K562 (cell line): Measurements from ENCODE around the gene SCAMP1. TPM values are rescaled to one million over a fixed set of nuclear protein-coding genes. Genes with fewer than 3 reads are reported as not detected.

Experiments used
- ATAC-seq: fragments of 200-7000 bp; cut with Tn5 transposase; 3 replicates; pipeline ENCODE4 v1.9.1; 2020; ENCODE audit warnings: moderate library complexity
- BruUV-seq: library from RNA; stranded (reverse); fragments of 400-500 nt; replicated peaks from 2 replicates; lab custom pipeline; 2021; lab: Mats Ljungman, UMichigan
- CTCF ChIA-PET: fragments of 300-600 bp; formaldehyde crosslinking; extraction: SDS; loops from one replicate; lab custom pipeline; 2021; ENCODE audit warnings: low intra/inter-chr PET ratio; lab: Yijun Ruan, JAX
- POLR2A ChIA-PET: fragments of 300-600, 350-650 bp; sonication (Branson Sonifier 250); formaldehyde crosslinking; extraction: SDS; loops from one replicate; lab custom pipeline; 2021; ENCODE audit warnings: antibody characterized with exemption, inconsistent platforms; lab: Yijun Ruan, JAX
- DNase-seq, 4 experiments: peaks; one replicate each; pipeline versions ENCODE4 v3.0.0 to v3.0.0-alpha.2; 2011 to 2018; ENCODE audit warnings: low spot score in 3 of 4, mixed read lengths in 3 of 4; ENCODE audit errors: extremely low read depth in 1 of 4
- FAIRE-seq: peaks from 2 replicates; lab custom pipeline; 2011; peaks lifted over from hg19 to GRCh38; lab: Jason Lieb, UNC
- H2AFZ ChIP-seq: 2 replicates; pipeline ENCODE4 v1.6.0; 2011; ENCODE audit warnings: low read depth, low read length, control low read depth, inconsistent platforms
- H3K27ac ChIP-seq: fragments of 200-600 bp; 3 replicates; pipeline ENCODE4 v1.8.0; 2011; ENCODE audit warnings: low read depth, mild to moderate bottlenecking, control low read depth, inconsistent platforms, low read length, moderate library complexity, mixed read lengths; ENCODE audit errors: extremely low read depth
- H3K27me3 ChIP-seq, 2 experiments: fragments of 300-600 bp in 1 of 2; 2 replicates in 1 of 2; 3 replicates in 1 of 2; pipeline versions ENCODE4 v1.6.0 to v1.8.0; 2011; ENCODE audit warnings: inconsistent platforms in 2 of 2, low read length in 2 of 2, mild to moderate bottlenecking in 1 of 2, mixed read lengths in 1 of 2, moderate library complexity in 1 of 2; ENCODE audit not compliant: control insufficient read depth in 2 of 2, insufficient read depth in 2 of 2
- H3K36me3 ChIP-seq: fragments of 300-600 bp; 3 replicates; pipeline ENCODE4 v1.8.0; 2011; ENCODE audit warnings: mild to moderate bottlenecking, low read length, inconsistent platforms; ENCODE audit not compliant: control insufficient read depth, insufficient read depth
- H3K4me1 ChIP-seq, 2 experiments: fragments of 200-600 bp in 1 of 2; replicated peaks in 1 of 2; 2 replicates in 1 of 2; 3 replicates in 1 of 2; pipeline versions ENCODE4 v1.5.1 to v1.8.0; 2011; ENCODE audit warnings: inconsistent platforms in 2 of 2, low read length in 2 of 2, mild to moderate bottlenecking in 1 of 2, mixed read lengths in 1 of 2, moderate library complexity in 1 of 2; ENCODE audit not compliant: control insufficient read depth in 2 of 2, insufficient read depth in 2 of 2
- H3K4me2 ChIP-seq: 2 replicates; pipeline ENCODE4 v1.6.1; 2011; ENCODE audit warnings: low read length, control low read depth, inconsistent platforms, mixed read lengths; ENCODE audit not compliant: insufficient read depth
- H3K4me3 ChIP-seq: fragments of 200-600 bp; sonication (generic), shearing (Covaris generic); 2 replicates; pipeline ENCODE4 v1.5.1; 2016; ENCODE audit warnings: control low read depth, inconsistent platforms
- H3K79me2 ChIP-seq: fragments of 200-600 bp; 3 replicates; pipeline ENCODE4 v1.8.0; 2011; ENCODE audit warnings: low read length, inconsistent platforms; ENCODE audit not compliant: control insufficient read depth, insufficient read depth
- H3K9ac ChIP-seq, 2 experiments: 2 replicates each; pipeline versions ENCODE4 v1.6.0 to v1.6.1; 2011; ENCODE audit warnings: low read depth in 2 of 2, low read length in 2 of 2, control low read depth in 1 of 2, inconsistent platforms in 1 of 2, mild to moderate bottlenecking in 1 of 2, mixed read lengths in 1 of 2; ENCODE audit not compliant: insufficient read depth in 1 of 2
- H3K9me1 ChIP-seq: one replicate; pipeline ENCODE4 v1.6.0; 2011; ENCODE audit warnings: inconsistent platforms, mild to moderate bottlenecking, low read length, moderate library complexity; ENCODE audit not compliant: control insufficient read depth, insufficient read depth
- H3K9me3 ChIP-seq: replicated peaks from 2 replicates; pipeline ENCODE4 v1.5.1; 2011; ENCODE audit warnings: low read depth, low read length, inconsistent platforms; ENCODE audit not compliant: control insufficient read depth, insufficient read depth
- H4K20me1 ChIP-seq: replicated peaks from 2 replicates; pipeline ENCODE4 v1.6.1; 2011; ENCODE audit warnings: low read length, inconsistent platforms, mixed read lengths; ENCODE audit not compliant: control insufficient read depth, insufficient read depth
- CBFA2T2 ChIP-seq: fragments of 450-650 bp; conservative IDR thresholded peaks from 2 replicates; pipeline ENCODE4 v1.6.1; 2017; ENCODE audit warnings: mild to moderate bottlenecking
- COPS2 ChIP-seq: fragments of 450-650 bp; conservative IDR thresholded peaks from 2 replicates; pipeline ENCODE4 v1.6.1; 2016; ENCODE audit warnings: mild to moderate bottlenecking, moderate library complexity
- STAT5A ChIP-seq: IDR thresholded peaks from 2 replicates; pipeline ENCODE4 v1.6.1; 2012; ENCODE audit warnings: low read length, inconsistent platforms, borderline replicate concordance
- ZNF212 ChIP-seq: fragments of 450-650 bp; formaldehyde crosslinking; IDR thresholded peaks from 2 replicates; pipeline ENCODE4 v1.4.0; 2020; ENCODE audit warnings: mild to moderate bottlenecking
- ZNF384 ChIP-seq: IDR thresholded peaks from 2 replicates; pipeline ENCODE4 v1.6.1; 2012; ENCODE audit warnings: low read depth, low read length, improper control_type of control experiment
- ZNF695 ChIP-seq: fragments of 450-650 bp; formaldehyde crosslinking; IDR thresholded peaks from 2 replicates; pipeline ENCODE4 v1.4.0; 2020; ENCODE audit warnings: mild to moderate bottlenecking, moderate library complexity
- ZNF785 ChIP-seq: fragments of 250-450 bp; sonication (Bioruptor Pico); IDR thresholded peaks from 2 replicates; pipeline ENCODE4 v1.4.0; 2020; ENCODE audit warnings: mild to moderate bottlenecking
- WGBS: fragments of 100-300 bp; shearing (Covaris generic); methylation state at CpG from one replicate; pipeline ENCODE4 v1.1.6; 2016; ENCODE audit warnings: low coverage, mixed read lengths; ENCODE audit not compliant: insufficient coverage; ENCODE audit errors: missing lambda C conversion rate; 5-methylcytosine and 5-hydroxymethylcytosine counted together
- in situ Hi-C: fragments of 300-500 bp; cut with MboI; formaldehyde crosslinking; loops from 4 replicates; pipeline ENCODE4 v1.15.0; 2018; ENCODE audit warnings: inconsistent platforms, mixed read lengths
- intact Hi-C: fragments of 100-400 bp; cut with micrococcal nuclease; formaldehyde crosslinking; loops from 2 replicates; pipeline ENCODE4 v1.14.2; 2022
- polyA plus RNA-seq, 8 experiments: library from polyadenylated mRNA; depleted of rRNA in 4 of 8; stranded (reverse) in 5 of 8; unstranded in 3 of 8; fragments of >200 nt; fragmentation: Nextera tagmentation in 2 of 8; fragmentation: Illumina TruSeq in 1 of 8; extraction: Ambion mirVana in 2 of 8; extraction: Trizol in 1 of 8; gene quantifications; 2 replicates each; pipeline versions ENCODE4 v1.2.1 to v1.2.3, GENCODE V29; 2011 to 2014; ENCODE audit warnings: inconsistent platforms in 1 of 8, missing spikeins in 1 of 8
- total RNA-seq, 7 experiments: library from RNA; depleted of rRNA in 6 of 7; stranded (reverse); fragments of >200 nt in 6 of 7; fragmentation: Illumina TruSeq in 2 of 7; extraction: Trizol in 2 of 7; gene quantifications; 2 replicates each; pipeline versions ENCODE4 v1.2.1 to v1.2.3, GENCODE V29; 2011 to 2021; ENCODE audit warnings: low replicate concordance in 1 of 7
- TF ChIP-seq, protein P1 (sequence below): sonication (generic); formaldehyde crosslinking; IDR thresholded peaks from 2 replicates; pipeline ENCODE4 v1.8.1; 2022; ENCODE audit warnings: missing genetic modification reagents
- TF ChIP-seq, protein P2 (sequence below), 2 experiments: fragments of 450-650 bp in 1 of 2; sonication (generic) in 1 of 2; formaldehyde crosslinking; conservative IDR thresholded peaks; 2 replicates each; pipeline versions ENCODE4 v1.4.0 to v1.8.1; 2020 to 2022; ENCODE audit warnings: mild to moderate bottlenecking in 1 of 2, missing genetic modification reagents in 1 of 2
- TF ChIP-seq, protein P3 (sequence below): fragments of 250-450 bp; sonication (Bioruptor Pico); IDR thresholded peaks from 2 replicates; pipeline ENCODE4 v1.4.0; 2020; ENCODE audit warnings: mild to moderate bottlenecking, moderate library complexity
- TF ChIP-seq, protein P4 (sequence below): fragments of 450-650 bp; IDR thresholded peaks from 2 replicates; pipeline ENCODE4 v1.6.1; 2016; ENCODE audit warnings: low read depth, mild to moderate bottlenecking, moderate library complexity

Gene SCAMP1
- total and polyA plus RNA-seq, 9 of the 15 experiments (the other 6 are each of a cell fraction or from before 2014, with no cell fraction given) = 5.4 to 23.9 (median 13.8) TPM

DNA sequence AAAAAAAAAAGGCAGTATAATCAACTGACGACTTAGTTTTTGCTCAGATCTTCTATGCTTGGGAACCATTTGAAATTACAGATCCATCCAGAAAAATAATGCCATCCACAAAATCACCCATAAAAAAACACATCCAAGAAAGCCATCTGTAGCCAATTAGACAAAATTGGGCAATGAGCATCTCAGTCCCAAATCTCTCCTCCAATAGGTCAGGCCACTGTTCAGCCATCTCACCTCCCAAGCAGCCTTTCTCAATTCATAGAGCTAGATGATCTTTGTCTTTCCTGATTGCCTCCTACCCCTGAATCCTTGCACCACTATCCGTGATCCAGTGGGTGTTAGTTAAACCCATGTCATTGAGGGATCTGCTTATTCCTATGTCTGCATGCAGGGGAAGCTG lies 139.6 kb downstream of the SCAMP1 start:
- no peak overlapping the region for H3K4me2 ChIP-seq
- H3K79me2 ChIP-seq = peaks cover 5% of the 10 kb centered on the region; the same call in 2 of the 3 replicates
- no peak for ATAC-seq
- no peaks in the 10 kb centered on the region for H3K36me3 ChIP-seq
- ChIA-PET POLR2A (no interaction called here), CTCF (no interaction called here)
- H4K20me1 ChIP-seq = no peaks in the 10 kb centered on the region
- no peak overlapping the region for H3K27ac ChIP-seq
- H2AFZ ChIP-seq = no peak overlapping the region
- H3K4me3 ChIP-seq = no peak overlapping the region
- H3K9me3 ChIP-seq = no peaks in the 10 kb centered on the region
- BruUV-seq = no TSS peak
- DNase-seq = no peak
- 45% methylated on average over 2 of the region's 2 CpGs for WGBS
- in situ Hi-C loops = loop anchor here (25.0 kb wide), 1 partner anchor 1912 kb away; the partner anchor contains the start of gene ZFYVE16
- intact Hi-C loops = no loop called here
- H3K27me3 ChIP-seq = no peaks in the 10 kb centered on the region
- no peak overlapping the region for H3K9ac ChIP-seq
- FAIRE-seq = no peak
- no peaks in the 10 kb centered on the region for H3K9me1 ChIP-seq
- H3K4me1 ChIP-seq = peaks cover 8 to 15% of the 10 kb centered on the region in 2 experiments; a peak in 4 of 5 replicates
- TF ChIP-seq, protein P1, sequence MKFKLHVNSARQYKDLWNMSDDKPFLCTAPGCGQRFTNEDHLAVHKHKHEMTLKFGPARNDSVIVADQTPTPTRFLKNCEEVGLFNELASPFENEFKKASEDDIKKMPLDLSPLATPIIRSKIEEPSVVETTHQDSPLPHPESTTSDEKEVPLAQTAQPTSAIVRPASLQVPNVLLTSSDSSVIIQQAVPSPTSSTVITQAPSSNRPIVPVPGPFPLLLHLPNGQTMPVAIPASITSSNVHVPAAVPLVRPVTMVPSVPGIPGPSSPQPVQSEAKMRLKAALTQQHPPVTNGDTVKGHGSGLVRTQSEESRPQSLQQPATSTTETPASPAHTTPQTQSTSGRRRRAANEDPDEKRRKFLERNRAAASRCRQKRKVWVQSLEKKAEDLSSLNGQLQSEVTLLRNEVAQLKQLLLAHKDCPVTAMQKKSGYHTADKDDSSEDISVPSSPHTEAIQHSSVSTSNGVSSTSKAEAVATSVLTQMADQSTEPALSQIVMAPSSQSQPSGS (CRISPR knock-in tag) = no peak
- TF ChIP-seq ZNF785 (CRISPR knock-in tag) = no peak
- TF ChIP-seq ZNF384 = no peak
- TF ChIP-seq COPS2 = no peak
- TF ChIP-seq, protein P2, sequence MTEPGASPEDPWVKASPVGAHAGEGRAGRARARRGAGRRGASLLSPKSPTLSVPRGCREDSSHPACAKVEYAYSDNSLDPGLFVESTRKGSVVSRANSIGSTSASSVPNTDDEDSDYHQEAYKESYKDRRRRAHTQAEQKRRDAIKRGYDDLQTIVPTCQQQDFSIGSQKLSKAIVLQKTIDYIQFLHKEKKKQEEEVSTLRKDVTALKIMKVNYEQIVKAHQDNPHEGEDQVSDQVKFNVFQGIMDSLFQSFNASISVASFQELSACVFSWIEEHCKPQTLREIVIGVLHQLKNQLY (CRISPR knock-in tag; conservative IDR thresholded peaks at IDR 0.05) = no peak
- no peak for TF ChIP-seq CBFA2T2
- TF ChIP-seq, protein P3, sequence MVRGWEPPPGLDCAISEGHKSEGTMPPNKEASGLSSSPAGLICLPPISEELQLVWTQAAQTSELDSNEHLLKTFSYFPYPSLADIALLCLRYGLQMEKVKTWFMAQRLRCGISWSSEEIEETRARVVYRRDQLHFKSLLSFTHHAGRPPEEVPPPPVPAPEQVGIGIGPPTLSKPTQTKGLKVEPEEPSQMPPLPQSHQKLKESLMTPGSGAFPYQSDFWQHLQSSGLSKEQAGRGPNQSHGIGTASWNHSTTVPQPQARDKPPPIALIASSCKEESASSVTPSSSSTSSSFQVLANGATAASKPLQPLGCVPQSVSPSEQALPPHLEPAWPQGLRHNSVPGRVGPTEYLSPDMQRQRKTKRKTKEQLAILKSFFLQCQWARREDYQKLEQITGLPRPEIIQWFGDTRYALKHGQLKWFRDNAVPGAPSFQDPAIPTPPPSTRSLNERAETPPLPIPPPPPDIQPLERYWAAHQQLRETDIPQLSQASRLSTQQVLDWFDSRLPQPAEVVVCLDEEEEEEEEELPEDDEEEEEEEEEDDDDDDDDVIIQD (CRISPR knock-in tag) = no peak
- no peak for TF ChIP-seq ZNF695 (CRISPR knock-in tag)
- TF ChIP-seq, protein P4, sequence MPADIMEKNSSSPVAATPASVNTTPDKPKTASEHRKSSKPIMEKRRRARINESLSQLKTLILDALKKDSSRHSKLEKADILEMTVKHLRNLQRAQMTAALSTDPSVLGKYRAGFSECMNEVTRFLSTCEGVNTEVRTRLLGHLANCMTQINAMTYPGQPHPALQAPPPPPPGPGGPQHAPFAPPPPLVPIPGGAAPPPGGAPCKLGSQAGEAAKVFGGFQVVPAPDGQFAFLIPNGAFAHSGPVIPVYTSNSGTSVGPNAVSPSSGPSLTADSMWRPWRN = no peak
- no peak for TF ChIP-seq STAT5A
- TF ChIP-seq ZNF212 (CRISPR knock-in tag) = no peak
